HG03575 (cell line): Measurements from ENCODE around the gene LY6G6F.
"Not testable (repeated sequence)": the region's sequence is repeated elsewhere in the genome, so short reads cannot be mapped to it uniquely, and the experiment has no call there.

ENCODE experiments used
- ATAC-seq: cut with Tn5 transposase; IDR thresholded peaks from one replicate; pipeline ENCODE4 v1.9.1; 2021; ENCODE audit not compliant: unreplicated experiment, insufficient number of reproducible peaks, low FRiP score; ENCODE audit errors: extremely low read depth

LY6G6F gene

GRCh38 chr6:31700740-31701401 is 5.8 kb upstream of the LY6G6F start:
- ATAC-seq: no peak

DNA sequence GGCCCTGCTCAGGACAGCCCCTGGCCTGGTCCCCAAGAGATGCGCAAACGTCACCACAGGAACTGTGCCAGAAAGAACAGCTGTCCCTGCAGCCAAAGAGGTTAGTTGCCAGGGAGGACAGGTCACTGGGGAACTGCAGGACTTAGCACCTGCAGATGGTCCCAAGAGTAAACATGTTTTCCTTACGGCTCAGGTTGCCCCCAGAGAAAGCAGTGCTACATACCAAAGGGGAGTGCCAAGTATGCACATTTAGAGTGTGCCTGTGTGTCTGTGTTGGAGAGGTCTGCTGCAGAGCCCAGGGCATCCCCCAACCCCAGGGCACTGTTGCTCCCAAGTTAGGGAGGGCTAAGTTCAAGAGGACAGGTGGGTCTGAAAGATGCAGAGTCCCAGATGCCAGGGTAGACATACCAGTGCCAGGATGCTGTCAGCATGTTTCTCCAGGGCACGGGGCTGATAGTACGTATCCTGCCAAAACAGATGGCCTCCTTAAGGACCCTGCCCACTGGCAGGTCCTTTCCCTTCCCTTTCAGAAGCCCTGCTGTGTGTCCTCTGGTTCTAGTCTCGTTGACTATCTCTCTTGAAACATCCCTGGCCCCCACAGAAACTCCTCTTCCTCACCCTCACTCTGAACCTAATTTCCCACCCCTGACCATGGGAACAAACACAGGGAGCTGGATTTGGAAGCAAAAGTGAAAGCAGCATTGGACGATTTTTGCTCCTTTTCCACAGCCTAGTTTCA is 4.8 kb upstream of the LY6G6F start:
- no peak for ATAC-seq

GRCh38 chr6:31702405-31702818 is 4.3 kb upstream of the LY6G6F start:
- no peak for ATAC-seq

- no peak for ATAC-seq
These were observed 3.6 kb upstream of the LY6G6F start, which contains the start of gene ABHD16A for GRCh38 chr6:31702819-31703716. Gene ABHD16A, minus strand, starts transcription at chr6:31703324. Its CDS starts 43 bp downstream, at chr6:31703281.

DNA sequence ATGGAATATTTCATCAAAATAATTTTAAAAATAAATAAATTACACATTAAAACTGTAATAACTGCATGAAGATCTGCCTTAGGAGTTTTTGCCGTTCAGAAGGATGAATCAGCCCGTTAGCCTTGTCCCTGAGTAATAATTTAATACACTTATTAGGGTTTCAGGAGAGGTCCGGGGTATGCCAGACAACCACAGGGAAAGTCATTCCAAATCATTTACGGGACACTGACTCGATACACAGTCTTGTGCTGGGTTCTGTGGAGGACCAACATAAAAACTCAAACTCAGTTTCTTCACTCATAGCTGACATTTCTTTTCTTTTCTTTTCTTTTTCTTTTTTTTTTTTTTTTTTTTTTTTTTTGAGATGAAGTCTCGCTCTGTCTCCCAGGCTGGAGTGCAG is 735 bp upstream of the LY6G6F start:
- no peak for ATAC-seq

GRCh38 chr6:31707701-31708100 is 1.0 kb downstream of the LY6G6F start:
- no peak for ATAC-seq

GRCh38 chr6:31708224-31708623 is 1.6 kb downstream of the LY6G6F start:
- no peak for ATAC-seq

DNA sequence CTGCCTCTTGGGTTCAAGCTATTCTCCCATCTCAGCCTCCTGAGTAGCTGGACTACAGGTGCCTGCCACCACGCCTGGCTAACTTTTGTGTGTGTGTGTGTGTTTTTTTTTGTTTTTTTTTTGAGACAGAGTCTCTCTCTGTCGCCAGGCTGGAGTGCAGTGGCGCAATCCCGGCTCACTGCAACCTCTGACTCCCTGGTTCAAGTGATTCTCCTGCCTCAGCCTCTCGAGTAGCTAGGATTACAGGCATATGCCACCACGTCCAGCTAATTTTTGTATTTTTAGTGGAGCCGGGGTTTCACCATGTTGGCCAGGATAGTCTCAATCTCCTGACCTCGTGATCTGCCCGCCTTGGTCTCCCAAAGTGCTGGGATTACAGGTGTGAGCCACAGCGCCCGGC is 2.5 kb downstream of the LY6G6F start:
- ATAC-seq: not testable (repeated sequence)

DNA sequence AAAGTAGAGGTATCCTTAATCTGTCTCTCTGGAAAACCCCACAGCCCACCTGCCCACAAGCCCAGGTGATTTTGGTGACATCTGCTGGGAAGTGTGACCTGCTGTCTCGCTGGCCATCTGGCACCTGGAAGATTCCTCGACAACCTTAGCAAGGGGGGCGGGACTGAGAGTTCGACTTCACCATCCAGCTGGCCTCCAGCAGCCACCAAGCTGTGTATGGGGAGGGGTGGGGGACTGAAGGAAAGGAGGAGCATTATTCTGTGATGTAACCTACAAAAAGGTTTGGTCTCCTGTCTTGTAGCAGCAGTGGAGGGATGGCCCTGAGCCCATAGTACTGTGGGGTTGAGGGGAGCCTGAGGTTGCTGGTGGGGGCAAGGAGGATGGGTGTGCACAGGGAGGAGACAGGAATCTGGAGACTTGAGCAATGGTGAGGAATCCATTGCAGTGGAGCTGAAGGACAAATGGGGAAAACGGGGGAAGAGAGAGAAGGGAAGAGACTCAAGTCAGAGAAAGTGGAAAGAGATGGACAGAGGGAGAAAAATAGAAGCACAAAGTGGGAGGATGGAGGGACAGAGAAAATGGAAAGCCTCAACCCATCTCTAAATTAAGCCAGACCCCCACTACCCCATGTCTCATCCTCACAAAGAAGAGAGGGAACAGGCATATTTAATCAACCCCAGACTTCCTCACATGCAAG is 4.0 kb downstream of the LY6G6F start:
- no peak for ATAC-seq

DNA sequence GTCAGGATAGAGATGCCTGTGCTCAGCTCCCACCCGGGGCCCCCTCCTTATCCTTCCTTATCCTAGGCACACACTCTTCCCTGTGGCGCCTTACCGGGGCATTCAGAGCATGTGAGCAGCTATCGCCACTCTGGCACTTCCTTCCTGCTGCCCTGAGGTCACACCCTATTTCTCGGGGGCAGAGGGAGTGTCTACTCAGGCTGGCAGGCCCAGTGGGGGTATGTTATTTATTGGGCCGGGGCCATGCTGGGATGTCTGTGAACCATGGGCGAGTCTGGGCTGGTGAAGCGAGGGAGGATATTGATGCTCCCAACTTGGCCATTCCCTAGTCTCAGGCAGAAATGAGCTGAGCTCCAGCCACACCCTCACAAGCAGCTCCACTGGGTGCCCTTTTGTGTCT is 4.6 kb downstream of the LY6G6F start:
- ATAC-seq: no peak

- no peak for ATAC-seq
These were observed 5.6 kb downstream of the LY6G6F start for GRCh38 chr6:31712296-31712695.

- no peak for ATAC-seq
These were observed 6.8 kb downstream of the LY6G6F start for GRCh38 chr6:31713465-31713864.

GRCh38 chr6:31713991-31714684 is 7.5 kb downstream of the LY6G6F start:
- ATAC-seq: no peak

GRCh38 chr6:31715022-31715958 is 8.6 kb downstream of the LY6G6F start, which contains the start of gene LY6G6D:
Gene LY6G6D, plus strand, starts transcription at chr6:31715348. Its CDS starts 8 bp downstream, at chr6:31715356.
- ATAC-seq: no peak

- no peak for ATAC-seq
These were observed 11.0 kb downstream of the LY6G6F start for GRCh38 chr6:31717499-31718222.

DNA sequence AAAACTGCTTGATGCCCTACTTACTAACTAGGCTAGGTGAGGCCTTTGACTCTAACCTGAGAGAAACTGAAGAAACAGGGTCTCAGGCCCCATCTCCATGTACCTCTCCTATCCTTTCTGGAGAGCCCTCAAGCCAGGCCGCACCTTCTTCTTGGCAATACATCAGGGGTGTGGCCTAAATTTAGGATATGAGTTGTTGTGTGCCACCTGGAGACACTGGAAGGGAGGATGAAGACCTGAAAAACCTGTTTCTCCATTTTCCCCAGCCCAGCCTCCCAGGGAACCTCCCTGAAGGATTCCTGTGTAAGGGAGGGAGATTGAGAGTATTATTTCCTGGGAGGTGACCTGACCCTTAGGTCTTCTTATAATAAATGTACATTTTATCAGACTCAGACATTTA is 11.6 kb downstream of the LY6G6F start:
- no peak for ATAC-seq

- no peak for ATAC-seq
These were observed 12.3 kb downstream of the LY6G6F start for GRCh38 chr6:31719001-31719400.
